SKM-1 (cell line): ENCODE data around the gene DLD.

ENCODE experiments used
- DNase-seq: peaks from one replicate; lab custom pipeline; 2025; ENCODE audit not compliant: unreplicated experiment; lab: John Stamatoyannopoulos, UW

DLD gene

GRCh38 chr7:107967420-107967819, 76.4 kb downstream of the DLD start:
- no peak for DNase-seq

DNA sequence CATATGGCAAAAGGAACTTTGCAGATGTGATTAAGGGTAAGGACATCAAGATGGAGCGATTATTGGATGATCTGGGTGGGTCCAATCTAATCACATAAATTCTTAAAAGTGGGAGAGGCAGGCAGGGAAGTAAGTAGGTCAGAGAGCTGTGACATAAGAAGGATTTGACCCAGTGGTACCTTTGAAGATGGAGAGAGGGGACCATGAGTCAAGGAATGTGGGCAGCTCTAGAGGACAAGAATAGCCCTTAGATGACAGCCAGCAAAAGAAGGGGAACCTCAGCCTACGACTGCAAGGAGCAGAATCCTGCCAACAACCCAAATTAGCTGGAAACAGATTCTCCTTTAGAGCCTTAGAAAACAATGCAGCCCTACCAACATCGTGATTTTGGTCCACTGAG, 77.5 kb downstream of the DLD start:
- DNase-seq = no peak

- DNase-seq = no peak
Observed at GRCh38 chr7:107969856-107970255, 78.9 kb downstream of the DLD start.
